GM21360 (cell line): ENCODE data around the gene TMEM30B.
"Not testable (repeated sequence)": the region's sequence is repeated elsewhere in the genome, so short reads cannot be mapped to it uniquely, and the experiment has no call there.

Experiments
- ATAC-seq: cut with Tn5 transposase; IDR thresholded peaks from one replicate; pipeline ENCODE4 v1.9.1; 2021; ENCODE audit warnings: mild to moderate bottlenecking, moderate library complexity; ENCODE audit not compliant: unreplicated experiment

TMEM30B gene

GRCh38 chr14:61266891-61267740 is 14.0 kb downstream of the TMEM30B start:
- ATAC-seq = no peak

- ATAC-seq = no peak
Observed at GRCh38 chr14:61266436-61266835, 14.7 kb downstream of the TMEM30B start.

GRCh38 chr14:61264651-61265050 is 16.5 kb downstream of the TMEM30B start:
- ATAC-seq = no peak

- ATAC-seq = no peak
Observed at GRCh38 chr14:61264010-61264571, 17.0 kb downstream of the TMEM30B start.

- no peak for ATAC-seq
Observed at GRCh38 chr14:61262082-61262481, 19.1 kb downstream of the TMEM30B start.

GRCh38 chr14:61260939-61261776 is 20.0 kb downstream of the TMEM30B start:
- no peak for ATAC-seq

GRCh38 chr14:61258985-61259384 is 22.2 kb downstream of the TMEM30B start:
- no peak for ATAC-seq

GRCh38 chr14:61257469-61258057 is 23.6 kb downstream of the TMEM30B start:
- no peak for ATAC-seq

GRCh38 chr14:61256826-61257468 is 24.2 kb downstream of the TMEM30B start:
- ATAC-seq = no peak

GRCh38 chr14:61255968-61256367 is 25.2 kb downstream of the TMEM30B start:
- ATAC-seq = no peak

- ATAC-seq = no peak
Observed at GRCh38 chr14:61254808-61255526, 26.2 kb downstream of the TMEM30B start.

- ATAC-seq = no peak
Observed at GRCh38 chr14:61253064-61253738, 27.9 kb downstream of the TMEM30B start.

GRCh38 chr14:61252369-61253063 is 28.6 kb downstream of the TMEM30B start:
- ATAC-seq = peak; percentile 84

- ATAC-seq = no peak
Observed at GRCh38 chr14:61250063-61250462, 31.1 kb downstream of the TMEM30B start.

- ATAC-seq = no peak
Observed at GRCh38 chr14:61247935-61248334, 33.2 kb downstream of the TMEM30B start.

GRCh38 chr14:61246721-61247120 is 34.4 kb downstream of the TMEM30B start:
- ATAC-seq = no peak

GRCh38 chr14:61244009-61244408 is 37.1 kb downstream of the TMEM30B start:
- no peak for ATAC-seq

GRCh38 chr14:61240206-61240605 is 40.9 kb downstream of the TMEM30B start:
- ATAC-seq = no peak

- ATAC-seq = not testable (repeated sequence)
Observed at GRCh38 chr14:61239285-61239684, 41.9 kb downstream of the TMEM30B start.
